ENCODE measurements around the gene DGKG. TPM values are rescaled to one million over a fixed set of nuclear protein-coding genes. Genes with fewer than 3 reads are reported as not detected.

DGKG gene
- total and polyA plus RNA-seq, 2 of the 8 experiments (the other 6 are each of a cell fraction or from before 2014, with no cell fraction given): 0.30 to 0.48 TPM

DNA sequence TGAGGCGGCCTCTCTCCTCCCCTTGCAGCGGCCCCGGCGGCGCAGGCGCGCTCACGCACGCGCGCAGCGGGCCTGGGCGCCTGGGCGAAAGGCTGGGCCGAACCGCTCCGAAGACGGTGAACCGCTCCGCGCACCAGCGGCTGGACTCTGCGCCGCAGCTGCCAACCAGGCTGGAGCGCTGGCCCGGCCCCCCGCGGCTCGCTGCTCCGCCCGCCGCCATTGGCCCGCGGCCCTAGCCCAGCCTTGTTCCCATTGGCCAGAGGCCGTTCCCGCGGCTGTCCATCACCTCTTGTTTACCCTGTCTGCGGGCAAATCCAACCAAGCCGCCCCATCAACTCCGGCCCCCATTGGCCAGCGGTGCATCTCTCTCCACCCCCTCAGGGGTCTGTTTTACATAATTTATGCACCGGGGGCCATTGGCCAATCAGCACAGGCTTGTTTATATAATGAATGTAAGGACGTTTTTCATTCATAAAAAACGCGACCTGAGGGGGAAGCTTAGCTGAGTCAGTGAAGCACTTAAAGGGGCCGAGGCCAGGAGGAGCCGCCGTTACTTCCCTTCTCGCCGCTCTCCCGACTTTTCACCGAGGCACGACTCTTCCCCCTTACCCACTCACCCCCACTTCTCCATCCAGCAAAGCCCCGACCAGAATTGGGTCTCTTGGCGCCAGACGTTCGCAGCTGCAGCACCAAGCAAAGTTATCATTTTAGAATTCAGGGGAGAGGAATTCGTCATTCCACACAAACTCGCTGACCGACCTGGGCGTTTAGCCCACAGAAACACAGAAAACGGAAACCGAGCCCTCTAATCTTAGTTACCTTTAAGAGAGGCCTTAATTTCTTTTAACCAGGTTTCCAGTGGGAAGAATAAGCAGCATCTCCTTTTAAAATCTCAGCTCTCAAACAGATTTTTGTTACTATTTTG is 252.8 kb downstream of the DGKG start, which contains the start of gene ETV5 (continued):
- TF ChIP-seq EGR1 (IDR thresholded peaks at IDR 0.05; ENCODE audit: borderline replicate concordance, low read depth, low read length) (no peak), MAFK (IDR thresholded peaks at IDR 0.05; ENCODE audit: low read depth, low read length) (no peak; the same call in 1 of the 2 replicates), SP2 (IDR thresholded peaks at IDR 0.05; ENCODE audit: low read length) (peak; percentile 81), RAD21 (IDR thresholded peaks at IDR 0.05 in 1 of 2, conservative IDR thresholded peaks at IDR 0.05 in 1 of 2; ENCODE audit: low read depth in 2 of 2, low read length in 2 of 2) (no peak; a peak in 1 of 4 replicates), FOSL1 (IDR thresholded peaks at IDR 0.05; ENCODE audit: insufficient read depth, low read depth, low read length) (no peak), RXRA (IDR thresholded peaks at IDR 0.05; ENCODE audit: insufficient read depth, low read depth, low read length) (no peak), CBX5 (IDR thresholded peaks at IDR 0.05; ENCODE audit: low read depth, low read length) (no peak), POU5F1 (IDR thresholded peaks at IDR 0.05; ENCODE audit: low read depth, low read length) (peak; percentile 70; the same call in 1 of the 2 replicates), KDM4A (IDR thresholded peaks at IDR 0.05; ENCODE audit: low read depth, low read length, severe bottlenecking) (peak; percentile 37), GABPA (IDR thresholded peaks at IDR 0.05; ENCODE audit: borderline replicate concordance, insufficient read depth, low read length) (no peak)
- TF ChIP-seq, protein P1, sequence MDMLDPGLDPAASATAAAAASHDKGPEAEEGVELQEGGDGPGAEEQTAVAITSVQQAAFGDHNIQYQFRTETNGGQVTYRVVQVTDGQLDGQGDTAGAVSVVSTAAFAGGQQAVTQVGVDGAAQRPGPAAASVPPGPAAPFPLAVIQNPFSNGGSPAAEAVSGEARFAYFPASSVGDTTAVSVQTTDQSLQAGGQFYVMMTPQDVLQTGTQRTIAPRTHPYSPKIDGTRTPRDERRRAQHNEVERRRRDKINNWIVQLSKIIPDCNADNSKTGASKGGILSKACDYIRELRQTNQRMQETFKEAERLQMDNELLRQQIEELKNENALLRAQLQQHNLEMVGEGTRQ (IDR thresholded peaks at IDR 0.05; ENCODE audit: low read length): no peak
- TF ChIP-seq, protein P2, sequence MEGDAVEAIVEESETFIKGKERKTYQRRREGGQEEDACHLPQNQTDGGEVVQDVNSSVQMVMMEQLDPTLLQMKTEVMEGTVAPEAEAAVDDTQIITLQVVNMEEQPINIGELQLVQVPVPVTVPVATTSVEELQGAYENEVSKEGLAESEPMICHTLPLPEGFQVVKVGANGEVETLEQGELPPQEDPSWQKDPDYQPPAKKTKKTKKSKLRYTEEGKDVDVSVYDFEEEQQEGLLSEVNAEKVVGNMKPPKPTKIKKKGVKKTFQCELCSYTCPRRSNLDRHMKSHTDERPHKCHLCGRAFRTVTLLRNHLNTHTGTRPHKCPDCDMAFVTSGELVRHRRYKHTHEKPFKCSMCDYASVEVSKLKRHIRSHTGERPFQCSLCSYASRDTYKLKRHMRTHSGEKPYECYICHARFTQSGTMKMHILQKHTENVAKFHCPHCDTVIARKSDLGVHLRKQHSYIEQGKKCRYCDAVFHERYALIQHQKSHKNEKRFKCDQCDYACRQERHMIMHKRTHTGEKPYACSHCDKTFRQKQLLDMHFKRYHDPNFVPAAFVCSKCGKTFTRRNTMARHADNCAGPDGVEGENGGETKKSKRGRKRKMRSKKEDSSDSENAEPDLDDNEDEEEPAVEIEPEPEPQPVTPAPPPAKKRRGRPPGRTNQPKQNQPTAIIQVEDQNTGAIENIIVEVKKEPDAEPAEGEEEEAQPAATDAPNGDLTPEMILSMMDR (IDR thresholded peaks at IDR 0.05; ENCODE audit: control extremely low read depth in 1 of 3, insufficient read depth in 1 of 3, low read depth in 1 of 3, low read length in 3 of 3): no peak
